Tracheal epithelial cell (primary cell): ENCODE results near the gene VPS50. TPM values are rescaled to one million over a fixed set of nuclear protein-coding genes. Genes with fewer than 3 reads are reported as not detected.

Experiments
- total RNA-seq: library from RNA; depleted of rRNA; stranded (reverse); fragments of >200 nt; gene quantifications from 2 replicates; pipeline ENCODE4 v1.2.1, GENCODE V29; 2014

Gene VPS50, protein sequence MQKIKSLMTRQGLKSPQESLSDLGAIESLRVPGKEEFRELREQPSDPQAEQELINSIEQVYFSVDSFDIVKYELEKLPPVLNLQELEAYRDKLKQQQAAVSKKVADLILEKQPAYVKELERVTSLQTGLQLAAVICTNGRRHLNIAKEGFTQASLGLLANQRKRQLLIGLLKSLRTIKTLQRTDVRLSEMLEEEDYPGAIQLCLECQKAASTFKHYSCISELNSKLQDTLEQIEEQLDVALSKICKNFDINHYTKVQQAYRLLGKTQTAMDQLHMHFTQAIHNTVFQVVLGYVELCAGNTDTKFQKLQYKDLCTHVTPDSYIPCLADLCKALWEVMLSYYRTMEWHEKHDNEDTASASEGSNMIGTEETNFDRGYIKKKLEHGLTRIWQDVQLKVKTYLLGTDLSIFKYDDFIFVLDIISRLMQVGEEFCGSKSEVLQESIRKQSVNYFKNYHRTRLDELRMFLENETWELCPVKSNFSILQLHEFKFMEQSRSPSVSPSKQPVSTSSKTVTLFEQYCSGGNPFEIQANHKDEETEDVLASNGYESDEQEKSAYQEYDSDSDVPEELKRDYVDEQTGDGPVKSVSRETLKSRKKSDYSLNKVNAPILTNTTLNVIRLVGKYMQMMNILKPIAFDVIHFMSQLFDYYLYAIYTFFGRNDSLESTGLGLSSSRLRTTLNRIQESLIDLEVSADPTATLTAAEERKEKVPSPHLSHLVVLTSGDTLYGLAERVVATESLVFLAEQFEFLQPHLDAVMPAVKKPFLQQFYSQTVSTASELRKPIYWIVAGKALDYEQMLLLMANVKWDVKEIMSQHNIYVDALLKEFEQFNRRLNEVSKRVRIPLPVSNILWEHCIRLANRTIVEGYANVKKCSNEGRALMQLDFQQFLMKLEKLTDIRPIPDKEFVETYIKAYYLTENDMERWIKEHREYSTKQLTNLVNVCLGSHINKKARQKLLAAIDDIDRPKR
- 23.7 and 28.0 TPM in 2 replicates for total RNA-seq

DNA sequence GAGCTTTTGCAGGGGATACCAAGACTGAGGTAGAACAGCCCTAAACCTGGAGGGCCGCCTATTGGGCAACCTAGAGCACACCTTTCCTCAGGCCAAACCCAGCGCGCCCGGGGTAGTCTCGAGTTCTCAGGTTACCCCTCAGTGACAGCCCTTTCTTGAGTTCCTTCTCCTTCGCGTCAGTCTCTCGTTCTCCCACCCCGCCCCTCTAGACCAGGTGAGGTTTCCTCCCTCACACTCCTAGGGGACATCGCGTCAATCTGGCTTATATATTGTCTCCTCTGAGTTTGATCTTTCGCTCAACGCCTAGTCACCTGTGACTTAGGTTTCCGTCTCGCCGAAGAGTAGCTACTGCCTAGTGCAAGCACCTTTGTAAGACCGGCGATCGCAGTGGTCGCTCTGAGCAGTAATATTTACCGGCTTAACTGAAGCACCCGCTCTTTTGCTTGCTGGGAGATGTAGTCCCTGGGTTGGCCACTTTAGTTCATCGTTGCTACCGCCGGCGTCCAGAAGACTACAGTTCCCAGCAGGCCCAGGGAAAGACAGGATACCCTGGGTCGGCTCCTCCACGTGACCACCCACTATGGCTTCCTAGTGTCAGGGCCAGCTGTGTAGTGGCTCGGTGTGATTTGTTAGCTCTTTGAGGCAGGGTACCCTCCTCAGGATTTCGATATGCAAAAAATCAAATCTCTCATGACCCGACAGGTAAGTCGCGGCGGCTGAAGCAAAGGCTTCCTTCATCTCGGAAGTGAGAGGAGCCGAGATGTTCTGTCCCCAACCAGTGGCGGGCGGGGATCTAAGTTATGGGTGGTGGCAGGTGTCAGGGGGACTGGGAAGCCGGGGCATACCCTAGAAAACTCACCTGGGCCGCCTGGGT lies at the start of gene VPS50:
Gene VPS50 (plus strand): TSS at position 568 of the 874 bp plus-strand sequence. CDS start 102 bp downstream, at position 670.

DNA sequence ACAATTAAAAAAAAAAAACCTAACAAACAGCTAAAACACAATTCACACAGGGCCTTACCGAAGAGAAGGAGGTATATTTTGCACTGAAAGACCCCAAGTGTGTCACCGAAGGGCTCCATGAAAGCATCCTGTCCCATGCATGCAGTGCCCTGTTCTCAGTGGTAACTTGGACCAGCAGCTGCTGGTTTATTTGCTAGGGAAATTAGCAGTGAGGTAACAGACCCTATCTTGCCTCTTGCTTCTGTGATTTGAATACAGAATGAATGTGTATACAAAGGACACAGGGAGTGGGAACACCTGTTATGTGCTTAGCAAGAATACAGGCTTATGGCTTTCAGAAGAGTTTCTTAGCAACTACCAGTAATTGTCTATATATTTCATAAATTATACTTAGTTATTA lies 5.9 kb upstream of the VPS50 start, which contains the start of gene HEPACAM2:
Gene HEPACAM2 (minus strand): TSS at position 160 of the 400 bp plus-strand sequence.

Other genes starting within 250 kb of the VPS50 start
- 7.9 and 9.9 TPM in 2 replicates for gene SAMD9, start 114.4 kb upstream of the VPS50 start, total RNA-seq
- gene SAMD9L, start 84.0 kb upstream of the VPS50 start, total RNA-seq = under 0.01 and 3.1 TPM in 2 replicates
- gene HEPACAM2, start 5.9 kb upstream of the VPS50 start, total RNA-seq = not detected in 2 replicates